Stimulated activated CD8-positive, alpha-beta memory T cell treated with anti-CD3 and anti-CD28 coated beads, Interleukin-7, amount 100 ng/mL, for 1 hour (primary cell): ENCODE results near the gene WDR5.

Experiments used
- DNase-seq, 2 donors: peaks; one replicate each; pipeline ENCODE4 v3.0.0-alpha.2; 2020; ENCODE audit warnings: low read depth in 2 of 2

The WDR5 gene

DNA sequence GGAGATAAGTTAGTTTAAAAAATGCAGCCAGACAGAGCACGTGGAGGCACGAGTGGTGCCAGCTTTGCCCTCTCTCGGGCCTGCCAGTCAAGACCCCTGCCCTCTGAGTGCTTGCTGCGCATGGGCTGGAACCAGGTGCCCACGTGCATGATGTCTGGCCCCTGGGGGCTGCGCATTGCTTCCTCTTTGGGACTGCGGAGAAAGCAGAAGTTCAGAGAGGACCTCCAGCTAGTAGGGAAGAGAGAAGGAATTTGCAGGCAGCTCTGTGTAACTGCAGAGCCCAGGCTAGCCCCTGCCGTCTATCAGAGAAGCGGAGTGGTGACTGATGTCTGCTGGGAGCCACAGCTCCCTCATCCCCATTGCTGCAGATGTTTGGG, 38.2 kb downstream of the WDR5 start:
- no peak for DNase-seq

DNA sequence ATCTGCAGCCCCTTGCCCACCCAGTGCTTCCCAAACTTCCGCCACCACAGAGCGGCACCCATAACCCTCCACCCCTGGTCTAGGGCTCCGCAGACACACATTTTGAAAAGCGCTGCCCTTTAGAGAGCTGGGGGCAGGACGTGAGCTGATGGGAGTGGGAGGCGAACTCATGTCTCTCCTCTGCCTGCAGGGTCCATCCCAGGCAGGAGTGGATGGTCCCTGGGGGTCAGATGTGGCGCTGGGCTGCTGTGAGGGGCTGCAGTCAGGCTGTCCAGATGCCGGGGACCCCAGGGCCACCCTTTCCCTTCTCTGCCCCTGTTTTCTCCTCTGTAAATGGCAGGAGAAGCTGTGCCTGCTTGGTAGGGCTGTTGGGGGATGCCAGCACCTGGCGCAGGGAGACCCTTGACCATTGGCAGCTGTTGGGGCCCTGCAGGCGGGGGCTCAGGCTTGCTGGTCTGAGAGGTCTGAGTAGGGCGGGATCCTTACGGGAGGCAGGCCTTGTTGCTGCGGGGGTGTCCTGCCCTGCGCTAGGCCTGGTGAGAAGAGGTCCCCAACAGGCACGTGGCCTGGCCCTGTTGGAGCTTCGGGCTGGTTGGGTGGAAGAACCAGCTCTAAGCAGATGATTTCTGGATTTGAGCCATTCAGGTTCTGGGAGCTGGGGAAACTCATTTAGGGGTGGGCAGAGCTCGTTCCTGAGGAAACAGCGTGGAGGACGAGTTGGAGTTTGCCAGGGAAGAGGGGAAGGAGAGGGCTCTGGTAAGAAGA, 38.8 kb downstream of the WDR5 start:
- DNase-seq, result no peak

DNA sequence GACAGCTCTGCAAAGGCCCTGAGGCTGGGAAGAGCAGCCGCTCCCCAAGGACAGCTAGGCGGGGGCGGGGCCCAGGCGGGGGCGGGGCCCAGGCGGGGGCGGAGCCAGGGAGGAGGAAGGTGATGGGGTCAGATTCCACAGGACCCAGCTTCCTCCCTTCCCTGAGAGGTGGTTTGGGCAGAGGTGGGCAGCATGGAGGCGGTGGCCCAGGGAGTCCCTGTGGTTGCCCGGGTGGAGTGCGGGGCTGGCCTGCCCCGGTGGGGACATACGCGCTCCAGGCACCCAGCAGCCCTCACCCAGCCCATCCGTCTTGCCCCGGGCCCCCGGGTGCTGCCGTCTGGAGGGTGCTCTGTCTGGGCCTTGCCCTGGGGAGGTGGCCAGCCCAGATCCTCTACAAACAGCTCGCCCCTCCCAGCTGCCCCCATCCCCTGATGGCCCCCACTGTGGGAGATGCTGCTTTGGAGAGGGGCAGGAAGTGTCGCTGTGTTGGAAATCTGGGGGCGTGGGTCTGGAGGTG, 39.5 kb downstream of the WDR5 start:
- DNase-seq, result no peak

DNA sequence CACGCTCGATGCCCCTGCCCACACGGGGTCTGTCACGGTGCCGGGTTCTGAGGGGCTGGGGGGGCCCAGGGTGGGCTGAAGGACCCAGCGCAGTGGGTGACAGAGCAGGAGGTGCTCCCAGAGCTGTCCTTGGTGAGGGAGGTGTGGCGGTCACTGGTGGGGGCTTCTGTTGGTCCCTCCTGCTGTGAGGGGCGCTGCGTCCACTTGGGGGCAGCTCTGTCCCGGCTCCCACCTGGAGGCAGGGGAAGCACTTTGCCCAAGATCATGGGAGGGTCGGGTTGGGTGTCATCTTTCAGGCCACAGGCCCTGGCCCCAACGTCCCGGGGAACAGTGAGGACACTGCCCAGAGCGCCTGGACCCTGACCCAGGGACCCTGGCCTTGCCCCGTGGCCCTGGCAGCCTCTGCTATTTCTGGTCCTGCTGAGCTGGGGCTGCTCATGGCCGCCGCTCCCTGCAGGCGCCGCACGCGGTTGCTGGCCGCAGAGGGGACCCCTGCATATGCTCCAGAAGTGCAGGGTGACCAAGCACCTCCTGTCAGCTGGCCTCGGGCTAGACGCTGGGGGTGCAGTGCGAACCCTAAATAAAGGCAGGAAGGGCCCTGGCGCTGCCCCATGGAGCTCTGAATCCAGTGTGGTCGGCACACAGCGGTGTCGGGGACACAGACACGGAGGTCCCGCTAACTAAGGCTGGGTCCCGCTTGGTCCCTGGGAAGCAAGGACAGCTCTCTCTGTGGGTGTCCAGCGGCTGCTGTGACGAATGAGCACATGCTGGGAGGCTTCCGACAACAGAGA, 40.1 kb downstream of the WDR5 start:
- DNase-seq, result no peak

DNA sequence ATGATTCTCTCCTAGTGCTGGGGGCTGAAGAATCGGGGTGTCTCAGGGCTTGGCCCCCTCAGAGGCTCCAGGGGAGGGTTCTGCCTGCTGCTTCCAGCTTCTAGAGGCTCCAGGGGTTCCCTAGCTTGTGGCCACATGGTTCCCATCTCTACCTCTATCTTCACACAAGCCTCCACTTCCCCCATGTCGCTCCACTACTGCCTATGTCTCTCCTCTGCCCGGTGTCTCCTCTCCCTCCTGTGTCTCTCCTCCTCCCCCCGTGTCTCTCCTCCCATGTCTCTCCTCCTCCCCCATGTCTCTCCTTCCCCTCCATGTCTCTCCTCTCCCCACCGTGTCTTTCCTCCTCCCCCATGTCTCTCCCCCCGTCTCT, 40.7 kb downstream of the WDR5 start:
- DNase-seq, result no peak

DNA sequence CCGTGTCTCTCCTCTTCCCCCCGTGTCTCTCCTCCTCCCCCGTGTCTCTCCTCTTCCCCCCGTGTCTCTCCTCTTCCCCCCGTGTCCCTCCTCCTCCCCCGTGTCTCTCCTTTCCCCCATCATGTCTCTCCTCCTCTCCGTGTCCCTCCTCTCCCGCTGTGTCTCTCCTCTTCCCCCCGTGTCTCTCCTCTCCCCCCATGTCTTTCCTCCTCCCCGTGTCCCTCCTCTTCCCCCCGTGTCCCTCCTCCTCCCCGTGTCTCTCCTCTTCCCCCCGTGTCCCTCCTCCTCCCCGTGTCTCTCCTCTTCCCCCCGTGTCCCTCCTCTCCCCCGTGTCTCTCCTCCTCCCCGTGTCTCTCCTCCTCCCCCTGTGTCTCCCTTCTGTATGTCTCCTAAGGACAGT, 41.3 kb downstream of the WDR5 start:
- no peak for DNase-seq

DNA sequence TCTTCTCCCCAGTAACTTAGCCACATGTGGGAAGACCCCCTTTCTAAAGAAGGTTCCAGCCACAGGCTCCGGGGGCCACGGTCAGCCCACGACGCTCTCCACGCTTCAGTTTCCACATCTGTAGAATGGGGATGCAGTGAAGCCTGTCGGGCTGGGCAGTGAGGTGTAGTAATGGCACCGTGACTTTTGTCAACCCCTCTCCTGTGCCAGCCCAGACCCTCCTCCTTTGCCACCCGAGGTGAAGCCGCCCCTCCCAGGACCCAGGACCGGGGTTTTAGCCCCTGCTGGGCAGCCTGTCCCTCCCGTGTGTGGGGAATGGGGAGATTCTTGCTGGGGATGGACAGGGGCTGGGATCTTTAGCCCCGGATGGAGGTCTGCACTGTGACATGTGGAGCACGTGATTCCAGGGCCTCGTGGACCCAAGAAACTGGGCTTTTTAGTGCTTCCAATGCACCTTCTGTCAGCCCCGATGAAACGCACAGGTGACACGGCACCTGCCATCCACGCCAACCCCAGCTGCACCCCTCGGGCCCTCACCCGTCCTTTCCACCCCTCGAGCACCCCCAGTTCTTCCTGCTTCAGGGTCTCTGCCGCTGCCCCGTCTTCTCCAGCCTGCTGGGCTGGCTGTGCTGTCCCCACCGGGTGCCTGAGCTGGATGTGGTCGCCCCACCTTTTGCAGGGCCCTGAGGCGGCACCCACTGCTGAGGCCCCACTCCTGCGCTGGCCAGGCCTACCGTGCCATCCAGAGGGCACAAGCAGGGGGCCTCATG, 41.9 kb downstream of the WDR5 start:
- DNase-seq, result no peak

DNA sequence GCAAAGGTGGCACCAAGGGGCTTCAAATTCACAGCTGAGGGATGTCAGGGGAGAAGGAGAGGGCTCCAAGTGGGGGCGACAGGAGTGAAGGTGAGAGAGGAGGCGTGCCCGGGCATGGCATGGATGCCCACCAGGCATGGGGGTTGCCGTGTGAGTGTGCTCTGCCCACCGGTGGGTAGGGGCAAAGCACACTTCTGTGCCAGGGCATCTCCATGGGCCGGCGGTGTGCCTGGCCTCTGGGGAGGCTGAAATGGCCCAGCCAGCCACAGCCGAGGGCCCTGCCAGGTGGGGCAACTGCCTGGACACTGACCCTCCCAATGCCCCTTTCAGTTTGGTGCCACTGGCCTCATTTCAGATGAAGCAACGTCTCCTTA, 42.5 kb downstream of the WDR5 start:
- DNase-seq, result no peak

DNA sequence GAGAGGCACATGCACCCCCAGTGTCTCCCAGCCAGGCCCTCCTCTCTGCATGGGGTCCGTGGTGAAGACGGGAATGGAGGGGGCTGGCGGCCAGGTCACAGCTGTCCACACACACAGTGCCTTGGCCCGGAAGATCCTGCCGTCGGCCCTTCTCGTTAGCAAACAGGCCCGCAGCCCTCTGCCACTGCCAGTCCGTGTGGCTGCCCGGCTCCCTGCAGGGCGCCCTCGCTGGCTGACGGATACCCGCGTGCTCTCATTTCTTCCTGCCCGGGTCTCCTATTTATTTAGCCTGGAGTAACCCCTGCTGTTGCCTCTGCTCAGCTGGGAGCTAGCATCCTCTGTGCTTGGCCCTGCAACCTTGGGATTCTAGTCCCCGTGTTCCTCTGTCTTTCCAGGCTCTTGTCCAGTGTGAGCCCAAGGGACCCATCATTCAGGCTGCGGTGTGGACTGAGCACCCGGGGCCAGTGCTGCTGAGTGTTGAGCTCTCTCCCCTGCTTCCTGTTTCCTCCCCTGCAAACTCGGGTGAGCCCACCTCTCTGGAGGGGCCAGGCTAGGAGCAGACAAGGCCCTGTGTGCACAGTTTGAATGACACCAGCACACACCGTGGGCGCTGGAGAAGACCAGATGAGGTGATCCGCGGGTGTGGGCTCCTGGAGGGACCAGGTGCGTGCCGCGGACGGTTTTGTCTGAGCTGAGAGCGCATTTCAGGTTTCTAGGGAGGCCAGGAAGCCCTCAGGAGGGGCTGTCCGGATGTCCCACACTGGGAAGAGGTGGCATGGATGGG, 43.1 kb downstream of the WDR5 start:
- no peak for DNase-seq

DNA sequence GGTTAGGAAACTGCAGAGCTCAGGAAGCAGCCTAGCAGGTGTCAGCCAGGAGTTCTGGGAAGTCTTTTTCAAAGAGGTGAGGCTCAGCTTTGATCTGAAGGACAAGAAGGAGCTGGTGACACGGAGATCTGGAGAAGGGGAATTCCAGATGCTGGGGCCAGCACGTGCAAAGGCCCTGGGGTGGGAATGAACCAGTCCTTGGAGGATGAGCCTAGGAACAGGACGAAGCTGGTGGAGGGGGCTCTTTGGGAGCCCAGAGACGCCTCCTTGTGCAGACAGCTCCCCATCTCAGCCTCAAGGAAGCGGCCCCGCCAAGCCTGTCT, 43.7 kb downstream of the WDR5 start:
- DNase-seq, result no peak

DNA sequence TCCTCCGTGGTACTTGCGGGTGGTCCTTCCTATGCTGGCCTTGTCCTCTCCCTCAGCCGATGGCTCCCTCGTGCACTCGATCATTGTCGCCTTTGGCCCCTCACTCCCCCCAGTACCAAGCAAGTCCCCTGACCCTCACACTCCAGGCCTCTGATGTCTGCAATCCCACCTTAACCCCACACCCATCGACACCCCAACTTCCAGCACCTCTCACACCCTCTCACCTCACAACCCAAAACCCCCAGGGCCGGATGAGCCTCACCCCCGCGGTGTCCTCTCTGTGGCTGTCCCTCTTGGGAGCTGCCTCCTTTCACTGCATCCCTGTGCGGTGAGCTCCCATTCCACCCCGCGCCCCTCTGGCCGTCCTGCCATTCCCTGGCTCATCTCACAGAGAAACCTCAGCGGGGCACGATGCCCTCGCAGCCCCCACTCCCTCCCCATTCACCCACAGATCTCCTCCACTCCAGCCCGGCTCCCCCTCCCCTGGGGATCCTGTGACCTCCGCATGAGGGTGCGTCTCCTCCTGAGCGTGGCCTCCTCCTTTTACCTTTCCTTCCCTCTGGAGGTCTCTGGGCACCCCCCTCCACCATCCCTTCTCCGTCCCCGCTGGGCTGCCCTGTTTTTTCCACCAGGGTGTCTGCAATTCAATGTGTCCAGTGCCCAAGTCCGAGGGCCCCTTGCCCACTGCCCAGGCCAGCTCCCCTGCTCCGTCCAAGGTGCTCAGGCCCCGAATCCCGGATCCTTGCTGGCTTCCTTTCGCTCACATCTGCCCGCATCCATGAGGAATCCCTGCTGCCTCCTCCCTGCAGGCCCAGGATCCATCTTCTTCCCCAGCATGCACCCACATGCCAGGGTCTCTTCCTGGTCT, 44.3 kb downstream of the WDR5 start:
- no peak for DNase-seq

DNA sequence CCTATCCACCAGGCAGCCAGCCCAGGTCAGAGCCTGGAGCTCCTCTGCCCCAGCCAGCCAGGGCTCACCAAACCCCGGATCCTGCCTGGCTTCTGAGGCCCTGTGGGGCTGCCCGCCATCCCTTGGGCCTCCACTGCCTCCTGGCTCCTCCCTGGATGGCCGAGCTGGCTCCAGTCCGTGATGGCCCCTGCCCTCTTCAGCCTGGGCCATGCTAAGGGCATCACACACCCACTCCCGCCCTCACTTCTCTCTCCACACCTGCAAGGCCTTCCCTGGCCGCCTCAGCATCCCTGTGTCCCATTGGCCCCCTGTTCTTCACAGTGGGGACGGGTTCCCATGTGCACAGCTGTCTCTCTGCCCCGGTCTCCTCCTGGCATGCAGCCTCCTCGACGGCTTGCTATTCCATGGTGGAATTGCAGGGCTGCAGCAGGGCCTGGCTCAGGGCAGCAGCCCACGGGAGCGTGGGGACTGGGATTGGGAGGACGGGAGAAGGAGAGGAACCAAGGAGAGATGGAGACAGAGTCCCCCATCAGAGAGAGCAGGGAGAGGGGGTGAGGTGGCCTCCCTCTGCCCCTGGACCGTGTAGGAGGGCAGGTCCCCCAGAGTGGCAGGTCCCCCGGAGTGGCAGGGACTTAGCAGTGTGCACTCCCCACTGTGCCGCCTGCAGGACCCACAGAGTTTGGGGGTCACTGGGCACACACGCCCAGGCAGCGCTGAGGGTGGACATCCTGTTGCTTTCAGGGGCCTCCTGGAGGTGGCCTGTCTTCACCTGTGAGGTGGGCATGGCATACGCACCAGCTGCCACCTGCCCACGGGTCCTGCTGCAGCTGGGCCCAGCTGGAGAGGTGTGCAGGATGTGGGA, 45.1 kb downstream of the WDR5 start:
- no peak for DNase-seq

DNA sequence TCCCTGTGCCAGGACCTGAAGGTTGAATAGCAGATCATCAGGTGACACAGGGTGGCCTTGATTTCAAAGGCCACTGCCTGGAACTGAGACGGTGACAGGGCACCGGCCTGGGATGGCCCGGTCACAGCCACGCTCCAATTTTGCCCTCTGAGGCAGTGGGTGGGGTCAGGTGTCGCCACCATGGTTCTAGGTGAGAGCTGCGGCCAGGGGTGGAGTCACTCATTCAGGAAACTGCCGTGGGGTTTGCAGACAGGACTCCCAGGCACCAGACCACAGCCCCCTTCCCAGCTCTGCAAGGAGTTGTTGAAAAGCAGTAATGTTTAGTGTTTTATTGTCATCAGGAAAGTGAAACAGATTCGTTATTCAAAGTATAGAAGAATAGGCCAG, 45.8 kb downstream of the WDR5 start:
- no peak for DNase-seq

DNA sequence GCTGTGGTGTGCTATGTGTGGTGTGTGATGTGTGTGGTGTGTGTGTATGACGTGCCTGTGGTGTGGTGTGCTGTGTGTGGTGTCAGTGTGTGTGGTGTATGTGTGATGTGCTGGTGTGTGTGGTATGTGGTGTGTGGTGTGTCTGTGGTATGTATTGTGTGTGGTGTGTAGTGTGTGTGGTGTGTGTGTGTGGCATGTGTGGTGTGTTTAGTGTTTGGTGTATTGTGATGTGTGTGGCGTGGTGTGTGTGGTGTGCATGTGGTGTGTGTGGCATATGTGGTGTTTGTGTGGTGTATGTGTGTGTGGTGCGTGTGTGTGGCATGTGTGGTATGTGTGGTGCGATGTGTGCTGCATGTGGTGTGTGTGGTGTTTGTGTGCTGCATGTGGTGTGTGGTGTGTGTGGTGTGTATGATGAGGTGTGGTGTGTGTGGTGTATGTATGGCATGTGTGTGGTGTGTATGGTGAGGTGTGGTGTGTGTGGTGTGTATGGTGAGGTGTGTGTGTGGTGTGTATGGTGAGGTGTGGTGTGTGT, 46.7 kb downstream of the WDR5 start:
- DNase-seq, result no peak

DNA sequence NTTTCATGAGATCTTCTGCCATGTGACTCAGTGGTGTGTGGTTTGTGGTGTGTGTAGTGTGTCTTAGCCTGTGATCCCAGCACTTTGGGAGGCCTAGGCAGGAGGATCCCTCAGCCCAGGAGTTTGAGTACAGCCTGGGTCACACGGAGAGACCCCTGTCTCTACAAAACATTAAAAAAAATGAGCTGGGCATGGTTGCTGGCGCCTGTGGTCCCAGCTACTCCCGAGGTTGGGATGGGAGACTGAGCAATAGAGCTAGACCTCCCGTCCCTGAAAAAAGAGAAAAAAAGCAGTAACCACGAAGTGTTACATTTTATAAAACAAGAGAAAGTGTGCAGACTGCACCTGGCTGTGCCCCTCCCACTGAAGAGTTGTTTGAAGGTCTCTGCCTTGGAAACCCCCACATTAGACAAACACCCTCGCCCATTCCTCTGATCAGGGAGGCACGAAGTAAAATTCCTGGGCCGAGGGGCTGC, 49.7 kb downstream of the WDR5 start:
- no peak for DNase-seq

DNA sequence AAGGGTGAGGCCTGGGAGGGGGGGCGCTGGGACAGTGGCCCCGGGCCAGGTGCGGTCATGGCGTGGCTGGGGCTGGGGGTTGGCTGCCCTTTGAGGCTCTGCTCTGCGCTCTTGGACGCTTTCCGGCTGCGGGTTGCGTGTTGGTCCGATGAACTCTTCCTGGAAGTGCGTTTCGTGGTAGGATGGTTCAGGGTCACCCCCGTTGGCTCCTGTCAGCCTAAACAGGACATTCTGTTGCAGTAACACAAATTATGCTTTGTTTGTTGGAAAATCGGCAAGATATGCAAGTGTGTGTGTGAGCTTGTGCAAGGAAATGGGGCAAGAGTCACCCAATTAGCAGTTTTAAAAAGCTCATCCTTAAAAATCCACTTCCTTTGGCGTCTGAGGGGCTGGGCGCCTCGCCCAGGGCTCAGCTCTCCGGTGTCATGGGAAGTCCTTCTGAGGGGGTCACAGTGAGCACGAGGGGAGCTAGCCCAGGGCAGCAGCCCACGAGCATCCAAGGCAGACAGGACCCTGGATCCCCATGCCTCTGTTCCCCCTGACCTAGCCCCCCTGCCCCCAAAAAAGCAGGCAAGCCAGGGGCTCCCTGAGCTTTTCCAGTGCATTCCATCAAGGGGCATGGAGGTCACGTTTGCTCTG, 50.7 kb downstream of the WDR5 start:
- no peak for DNase-seq

DNA sequence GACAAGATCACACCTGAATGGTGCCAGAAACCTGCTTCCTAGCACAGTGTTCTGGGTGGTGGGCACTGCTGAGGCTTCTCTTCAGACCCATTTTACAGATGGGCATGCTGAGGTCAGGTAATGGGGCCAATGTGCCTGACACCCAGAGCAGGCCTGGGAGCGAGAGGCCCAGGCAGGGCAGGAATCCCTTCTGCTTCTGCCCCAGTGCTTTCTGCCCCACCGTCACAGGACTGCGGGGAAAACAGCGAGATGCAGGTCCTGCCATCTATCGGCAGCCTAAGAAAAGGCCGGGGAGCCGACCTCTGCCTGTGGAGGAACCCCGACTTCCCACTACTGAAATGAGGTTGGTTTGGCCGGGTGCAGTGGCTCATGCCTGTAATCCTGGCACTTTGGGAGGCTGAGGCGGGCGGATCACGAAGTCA, 51.2 kb downstream of the WDR5 start:
- DNase-seq, result no peak

DNA sequence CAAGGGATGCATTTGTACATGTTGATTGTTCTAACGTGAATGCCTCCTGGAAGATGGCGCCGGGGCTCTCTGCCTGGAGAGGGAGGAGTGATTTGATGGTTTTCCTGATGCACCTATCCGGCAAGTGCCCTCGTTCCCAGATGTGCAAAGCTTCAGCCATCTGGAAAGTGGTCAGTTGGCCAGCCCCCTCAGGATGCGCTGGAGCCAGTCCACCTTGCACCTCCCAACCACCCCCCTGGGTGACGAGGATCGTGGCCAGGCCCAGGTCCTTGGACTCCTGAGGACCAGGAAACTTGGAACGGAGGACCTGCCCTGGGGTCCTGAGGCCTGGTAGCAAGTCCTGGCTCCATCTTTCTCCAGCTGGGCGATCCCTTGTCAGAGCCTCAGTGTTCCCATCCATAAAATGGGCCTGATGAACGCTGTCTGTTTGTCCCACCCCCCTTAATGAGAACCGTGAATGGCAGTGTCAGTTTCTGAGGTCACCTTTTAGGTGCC, 52.1 kb downstream of the WDR5 start:
- no peak for DNase-seq
